B cell (primary cell): ENCODE data around the gene INKA2. TPM values are rescaled to one million over a fixed set of nuclear protein-coding genes. Genes with fewer than 3 reads are reported as not detected.

Experiments
- ATAC-seq: fragments of 200-7000 bp; cut with Tn5 transposase; one replicate; pipeline ENCODE4 v1.10.0; 2021; ENCODE audit warnings: low read depth, mild to moderate bottlenecking, moderate number of reproducible peaks, moderate library complexity
- CTCF ChIA-PET: fragments of 350-600 bp; sonication (Branson Sonifier 250); formaldehyde crosslinking; loops from one replicate; lab custom pipeline; 2021; ENCODE audit warnings: antibody characterized with exemption, inconsistent platforms; lab: Charles Lee
- POLR2A ChIA-PET: fragments of 350-600 bp; sonication (Branson Sonifier 250); formaldehyde crosslinking; loops from one replicate; lab custom pipeline; 2021; ENCODE audit warnings: antibody characterized with exemption; lab: Charles Lee
- DNase-seq: peaks from one replicate; pipeline ENCODE4 v3.0.0; 2013
- H2AFZ ChIP-seq: 2 replicates; pipeline ENCODE4 v1.6.1; 2012; ENCODE audit warnings: mild to moderate bottlenecking, low read depth, low read length; ENCODE audit not compliant: insufficient read depth, poor library complexity, severe bottlenecking
- H3K27ac ChIP-seq, 2 donors: 1 replicate in 1 of 2; 2 replicates in 1 of 2; pipeline ENCODE4 v1.5.1; 2012 to 2013; ENCODE audit warnings: low read length in 2 of 2, mild to moderate bottlenecking in 2 of 2, moderate library complexity in 1 of 2
- H3K27me3 ChIP-seq, 4 experiments: fragments of 200-600 bp in 1 of 4; sonication (generic) in 1 of 4; replicated peaks in 1 of 4; 1 replicate in 2 of 4; 2 replicates in 2 of 4; pipeline versions ENCODE4 v1.6.1 to v1.7.0; 2013 to 2016; ENCODE audit warnings: low read length in 3 of 4, mild to moderate bottlenecking in 2 of 4, mixed read lengths in 1 of 4, moderate library complexity in 1 of 4; ENCODE audit not compliant: insufficient read depth in 4 of 4, control insufficient read depth in 3 of 4; ENCODE audit errors: control extremely low read depth in 1 of 4
- H3K36me3 ChIP-seq, 2 experiments: replicated peaks in 1 of 2; 1 replicate in 1 of 2; 2 replicates in 1 of 2; pipeline versions ENCODE4 v1.6.1 to v1.7.1; 2013; ENCODE audit warnings: low read length in 1 of 2; ENCODE audit not compliant: insufficient read depth in 2 of 2, control insufficient read depth in 1 of 2; ENCODE audit errors: control extremely low read depth in 1 of 2, extremely low read depth in 1 of 2
- H3K4me1 ChIP-seq, 2 donors: fragments of 200-600 bp in 1 of 2; sonication (generic) in 1 of 2; 1 replicate in 1 of 2; 2 replicates in 1 of 2; pipeline versions ENCODE4 v1.5.1 to v1.6.1; 2013 to 2017; ENCODE audit warnings: low read length in 2 of 2; ENCODE audit not compliant: control insufficient read depth in 2 of 2, insufficient read depth in 2 of 2
- H3K4me2 ChIP-seq: replicated peaks from 2 replicates; pipeline ENCODE3; 2012; ENCODE audit warnings: mild to moderate bottlenecking, low read depth, low read length; ENCODE audit not compliant: poor library complexity, severe bottlenecking
- H3K4me3 ChIP-seq, 5 experiments: fragments of 200-600 bp in 1 of 5; sonication (generic) in 1 of 5; 1 replicate in 3 of 5; 2 replicates in 2 of 5; pipeline versions ENCODE4 v1.5.1 to v1.7.0; 2011 to 2016; ENCODE audit warnings: low read length in 4 of 5, mild to moderate bottlenecking in 4 of 5, low read depth in 2 of 5, control low read depth in 1 of 5, moderate library complexity in 1 of 5; ENCODE audit not compliant: insufficient read depth in 1 of 5; ENCODE audit errors: control extremely low read depth in 1 of 5, extremely low read depth in 1 of 5
- H3K79me2 ChIP-seq: fragments of 200-600 bp; sonication (generic); one replicate; pipeline ENCODE4 v1.6.0; 2016; ENCODE audit warnings: low read length; ENCODE audit not compliant: control insufficient read depth, insufficient read depth
- H3K9ac ChIP-seq: fragments of 200-600 bp; sonication (generic); 2 replicates; pipeline ENCODE4 v1.6.1; 2017; ENCODE audit warnings: mild to moderate bottlenecking, low read length, moderate library complexity
- H3K9me3 ChIP-seq, 3 donors: one replicate each; pipeline versions ENCODE4 v1.6.1 to v1.7.1; 2013; ENCODE audit warnings: low read length in 2 of 3; ENCODE audit not compliant: control insufficient read depth in 2 of 3, insufficient read depth in 1 of 3; ENCODE audit errors: control extremely low read depth in 1 of 3
- H4K20me1 ChIP-seq: 2 replicates; pipeline ENCODE4 v1.6.0; 2012; ENCODE audit warnings: mild to moderate bottlenecking, low read length; ENCODE audit not compliant: insufficient read depth, control insufficient read depth, poor library complexity, severe bottlenecking
- H3K27ac Mint-ChIP-seq: one replicate; pipeline ENCODE4 v1.8.0; 2021; ENCODE audit warnings: mixed read lengths
- H3K27me3 Mint-ChIP-seq: one replicate; pipeline ENCODE4 v1.8.0; 2021; ENCODE audit warnings: mixed read lengths
- H3K4me1 Mint-ChIP-seq: one replicate; pipeline ENCODE4 v1.8.0; 2021; ENCODE audit warnings: mixed read lengths
- H3K4me3 Mint-ChIP-seq: one replicate; pipeline ENCODE4 v1.8.0; 2021; ENCODE audit warnings: mixed read lengths
- H3K9me3 Mint-ChIP-seq: one replicate; pipeline ENCODE4 v1.8.0; 2022; ENCODE audit warnings: mixed read lengths; ENCODE audit not compliant: insufficient read depth
- WGBS: methylation state at CpG from one replicate; pipeline ENCODE4 v1.1.5; 2013; ENCODE audit warnings: missing lambda C conversion rate; ENCODE audit not compliant: insufficient coverage; 5-methylcytosine and 5-hydroxymethylcytosine counted together
- intact Hi-C: fragments of 100-400 bp; cut with micrococcal nuclease; formaldehyde crosslinking; loops from one replicate; pipeline ENCODE4 v1.10.0; 2022
- polyA plus RNA-seq: library from polyadenylated mRNA; depleted of rRNA; stranded (reverse); fragments of >200 nt; gene quantifications from 2 replicates; pipeline ENCODE4 v1.2.3, GENCODE V29; 2012
- total RNA-seq, 2 donors: library from RNA; stranded (reverse); fragments of 120-200 nt in 1 of 2; gene quantifications; 1 replicate in 1 of 2; 2 replicates in 1 of 2; pipeline versions ENCODE4 v1.2.3 to v1.2.4, GENCODE V29; 2013 to 2022
- TF ChIP-seq, protein P1 (sequence below): fragments of 200-600 bp; IDR thresholded peaks from one replicate; pipeline ENCODE4 v1.8.0; 2022; ENCODE audit warnings: antibody characterized with exemption, mild to moderate bottlenecking

INKA2 gene
- total and polyA plus RNA-seq, 2 donors (not counting 1 experiment from before 2014, with no cell fraction given): 0.67 to 6.4 TPM

DNA sequence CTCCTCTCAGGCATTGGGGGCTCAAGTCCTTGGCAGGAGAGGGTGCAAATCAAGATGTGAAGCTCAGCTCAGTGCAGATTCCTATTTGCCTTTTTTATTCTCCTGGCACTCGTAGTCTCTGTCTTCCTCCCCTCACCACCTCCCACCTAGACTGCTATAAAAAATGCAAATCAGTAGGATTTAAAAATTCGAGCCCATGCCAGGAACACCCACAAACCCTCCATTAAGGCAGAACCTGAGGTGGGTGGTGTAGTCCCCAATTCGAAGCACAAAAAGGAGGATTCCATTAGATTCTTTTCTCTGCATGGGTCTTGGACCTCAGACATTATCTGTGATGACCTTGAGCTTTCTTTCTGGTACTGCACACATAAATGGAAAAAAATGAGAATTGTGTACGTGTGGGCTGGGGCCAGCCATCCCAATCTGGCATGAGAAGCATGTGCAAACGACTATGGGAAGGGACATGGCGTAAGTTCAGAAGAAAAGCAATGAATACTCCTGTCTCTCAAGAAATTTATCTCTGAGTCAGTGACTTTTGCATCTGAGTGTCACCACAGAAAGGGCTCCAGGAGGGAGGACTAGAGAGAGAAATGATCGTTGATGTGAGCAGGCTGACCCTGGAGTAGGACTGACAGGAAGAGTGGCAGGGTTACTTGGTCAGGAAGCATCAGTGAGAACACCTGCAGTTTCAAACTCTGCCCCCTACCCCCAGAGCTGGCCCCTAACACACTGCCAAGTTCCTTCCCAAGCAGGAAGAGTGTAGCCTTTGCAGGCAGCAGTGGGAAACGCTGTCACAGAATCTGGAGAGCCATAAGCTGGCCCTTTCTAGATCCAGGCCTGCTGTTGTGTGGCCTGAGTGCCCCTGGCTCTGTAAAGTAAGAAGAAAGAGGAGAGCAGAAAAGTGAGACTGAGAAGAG is 1.7 kb downstream of the INKA2 start:
- Mint-ChIP-seq H3K27me3 (peaks cover 6% of the 10 kb centered on the region), H3K9me3 (no peaks in the 10 kb centered on the region), H3K4me3 (peak overlapping the region; percentile 97), H3K27ac (peak overlapping the region; percentile 62), H3K4me1 (peaks cover 25% of the 10 kb centered on the region)
- peak overlapping the region; percentile 96 for H3K4me2 ChIP-seq
- no peaks in the 10 kb centered on the region for H3K79me2 ChIP-seq
- peaks cover 0 to 39% (median 14%) of the 10 kb centered on the region in 4 experiments for H3K27me3 ChIP-seq
- no peaks in the 10 kb centered on the region for H3K9me3 ChIP-seq
- no peak for ATAC-seq
- H4K20me1 ChIP-seq: no peaks in the 10 kb centered on the region
- H2AFZ ChIP-seq: peak overlapping the region; percentile 89
- intact Hi-C loops: loop anchor here (2.0 kb wide), 1 partner anchor 229 kb away; no protein-coding TSS in a partner anchor
- H3K9ac ChIP-seq: peak overlapping the region; percentile 69
- peak; percentile 25 for DNase-seq
- TF ChIP-seq, protein P1, sequence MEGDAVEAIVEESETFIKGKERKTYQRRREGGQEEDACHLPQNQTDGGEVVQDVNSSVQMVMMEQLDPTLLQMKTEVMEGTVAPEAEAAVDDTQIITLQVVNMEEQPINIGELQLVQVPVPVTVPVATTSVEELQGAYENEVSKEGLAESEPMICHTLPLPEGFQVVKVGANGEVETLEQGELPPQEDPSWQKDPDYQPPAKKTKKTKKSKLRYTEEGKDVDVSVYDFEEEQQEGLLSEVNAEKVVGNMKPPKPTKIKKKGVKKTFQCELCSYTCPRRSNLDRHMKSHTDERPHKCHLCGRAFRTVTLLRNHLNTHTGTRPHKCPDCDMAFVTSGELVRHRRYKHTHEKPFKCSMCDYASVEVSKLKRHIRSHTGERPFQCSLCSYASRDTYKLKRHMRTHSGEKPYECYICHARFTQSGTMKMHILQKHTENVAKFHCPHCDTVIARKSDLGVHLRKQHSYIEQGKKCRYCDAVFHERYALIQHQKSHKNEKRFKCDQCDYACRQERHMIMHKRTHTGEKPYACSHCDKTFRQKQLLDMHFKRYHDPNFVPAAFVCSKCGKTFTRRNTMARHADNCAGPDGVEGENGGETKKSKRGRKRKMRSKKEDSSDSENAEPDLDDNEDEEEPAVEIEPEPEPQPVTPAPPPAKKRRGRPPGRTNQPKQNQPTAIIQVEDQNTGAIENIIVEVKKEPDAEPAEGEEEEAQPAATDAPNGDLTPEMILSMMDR: no peak
- peaks cover 15 to 30% of the 10 kb centered on the region in 2 donors for H3K4me1 ChIP-seq
- WGBS: 59% methylated on average over 4 of the region's 8 CpGs
- ChIA-PET CTCF (interaction anchor here (1.1 to 5.0 kb wide), 8 partner anchors 10 to 31 kb away, joined by 3 to 66 read pairs (median 8); no protein-coding TSS in a partner anchor), POLR2A (interaction anchor here (2.7 kb wide), 1 partner anchor 18 kb away, joined by 18 read pairs; the partner anchor contains the start of gene DDX20)
- H3K4me3 ChIP-seq: peak overlapping the region in 4 of 5 experiments; percentile 61 to 81 (median 74)
- no peaks in the 10 kb centered on the region for H3K36me3 ChIP-seq
- no peak overlapping the region for H3K27ac ChIP-seq
